Coronary artery (tissue), 2 donors: ENCODE results near the gene SERPINB8.

Experiments used
- DNase-seq: peaks from one replicate; pipeline ENCODE4 v3.0.0-alpha.2; 2017; ENCODE audit warnings: low spot score
- H3K27ac ChIP-seq, 2 donors: fragments of 200-600 bp; sonication (generic); one replicate each; pipeline ENCODE4 v1.5.1; 2016 to 2019
- H3K4me3 ChIP-seq: fragments of 200-600 bp; sonication (generic); 2 replicates; pipeline ENCODE4 v1.5.1; 2016; ENCODE audit warnings: mild to moderate bottlenecking, moderate library complexity
- CTCF ChIP-seq: fragments of 200-600 bp; sonication (generic); IDR thresholded peaks from one replicate; pipeline ENCODE4 v1.5.1; 2019; ENCODE audit warnings: antibody characterized with exemption

The SERPINB8 gene

GRCh38 chr18:64032312-64032711, 62.4 kb downstream of the SERPINB8 start:
- no peak overlapping the region for H3K27ac ChIP-seq
- H3K4me3 ChIP-seq = no peak overlapping the region
- TF ChIP-seq CTCF = no peak
- no peak for DNase-seq

GRCh38 chr18:64037812-64038414, 68.0 kb downstream of the SERPINB8 start:
- TF ChIP-seq CTCF = no peak
- Histone ChIP-seq H3K27ac (no peak overlapping the region), H3K4me3 (no peak overlapping the region)
- DNase-seq = no peak
